Spinal cord (tissue), 10 donors: ENCODE results near the gene ZNF429. TPM values are rescaled to one million over a fixed set of nuclear protein-coding genes. Genes with fewer than 3 reads are reported as not detected.
A peak's percentile ranks its signal among the peaks of the same experiment; 100 is the strongest.

Experiments used
- DNase-seq, 6 donors: peaks; one replicate each; pipeline versions ENCODE4 v3.0.0 to v3.0.0-alpha.2; 2013 to 2015; ENCODE audit warnings: low spot score in 6 of 6, low read depth in 4 of 6
- H3K27ac ChIP-seq: one replicate; pipeline ENCODE4 v1.5.1; 2013; ENCODE audit warnings: low read depth, low read length, control low read depth
- H3K27me3 ChIP-seq: one replicate; pipeline ENCODE4 v1.6.1; 2013; ENCODE audit warnings: low read length; ENCODE audit not compliant: control insufficient read depth, insufficient read depth
- H3K36me3 ChIP-seq: one replicate; pipeline ENCODE4 v1.6.1; 2013; ENCODE audit warnings: low read length; ENCODE audit not compliant: control insufficient read depth, insufficient read depth
- H3K4me1 ChIP-seq: one replicate; pipeline ENCODE4 v1.6.1; 2013; ENCODE audit warnings: low read length; ENCODE audit not compliant: control insufficient read depth, insufficient read depth
- H3K4me3 ChIP-seq: one replicate; pipeline ENCODE4 v1.5.1; 2013; ENCODE audit warnings: low read depth, low read length, control low read depth
- H3K9me3 ChIP-seq: one replicate; pipeline ENCODE4 v1.6.1; 2013; ENCODE audit warnings: low read length; ENCODE audit not compliant: control insufficient read depth, insufficient read depth
- WGBS: methylation state at CpG from one replicate; pipeline ENCODE4 v1.1.5; 2013; ENCODE audit warnings: missing lambda C conversion rate; ENCODE audit not compliant: insufficient coverage; 5-methylcytosine and 5-hydroxymethylcytosine counted together
- polyA plus RNA-seq, 2 donors: library from polyadenylated mRNA; unstranded; fragments of 120-200 nt; gene quantifications; one replicate each; pipeline ENCODE4 v1.2.1, GENCODE V29; 2013; ENCODE audit not compliant: insufficient read length in 2 of 2
- total RNA-seq, 2 donors: library from RNA; depleted of rRNA in 1 of 2; stranded (reverse); fragments of 120-200 nt in 1 of 2; fragments of >200 nt in 1 of 2; gene quantifications; one replicate each; pipeline versions ENCODE4 v1.2.3 to v1.2.4, GENCODE V29; 2013 to 2014
- donor health status: healthy.

ZNF429 gene
- total and polyA plus RNA-seq, 4 donors = 20.7 to 31.1 (median 27.1) TPM

DNA sequence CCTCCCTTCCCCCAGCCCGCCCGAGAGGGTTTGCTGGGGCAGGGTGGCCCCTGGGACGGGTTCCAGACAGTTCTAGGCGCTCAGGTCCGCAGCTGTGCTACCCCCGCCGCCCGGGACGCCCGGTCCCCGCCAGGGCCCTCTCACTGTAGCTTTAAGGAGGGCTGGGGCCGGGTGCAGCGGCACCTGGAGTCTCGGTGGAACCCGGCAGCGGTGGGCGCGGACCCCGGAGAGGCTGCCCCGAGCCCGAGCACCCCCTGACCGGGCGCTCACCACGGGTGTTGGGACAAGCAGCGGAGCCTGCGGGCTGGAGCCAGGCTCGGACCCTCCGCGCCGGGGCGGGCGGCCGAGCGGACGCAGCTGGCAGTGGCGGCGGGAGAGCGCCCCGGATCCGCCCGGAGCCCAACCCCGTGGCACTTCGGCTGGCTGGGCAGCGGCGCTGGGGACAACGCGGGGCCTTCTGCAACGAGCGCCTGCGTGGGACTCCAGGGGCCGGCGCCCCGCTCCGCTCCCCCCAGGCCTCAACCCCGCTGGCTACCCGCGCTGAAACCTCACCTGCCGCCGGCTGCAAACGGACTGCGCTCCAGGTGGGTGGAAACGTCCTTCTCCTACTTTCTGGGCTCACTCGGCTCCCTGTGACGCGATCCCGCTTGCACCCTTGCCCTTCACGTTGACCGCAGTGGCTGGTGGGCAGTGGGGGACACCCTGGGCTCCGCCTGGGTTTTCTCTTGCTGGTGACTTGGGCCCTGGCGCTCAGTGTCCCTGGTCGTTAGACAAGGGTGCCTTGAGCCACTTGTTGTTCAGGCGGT lies 81.1 kb downstream of the ZNF429 start:
- Histone ChIP-seq H3K4me3 (peak overlapping the region; percentile 48), H3K27me3 (no peaks in the 10 kb centered on the region), H3K4me1 (peaks cover 9% of the 10 kb centered on the region), H3K36me3 (no peaks in the 10 kb centered on the region), H3K27ac (no peak overlapping the region), H3K9me3 (no peaks in the 10 kb centered on the region)
- 2% methylated on average over 72 of the region's 72 CpGs for WGBS
- DNase-seq = peak in 1 of 6 donors; percentile 38

DNA sequence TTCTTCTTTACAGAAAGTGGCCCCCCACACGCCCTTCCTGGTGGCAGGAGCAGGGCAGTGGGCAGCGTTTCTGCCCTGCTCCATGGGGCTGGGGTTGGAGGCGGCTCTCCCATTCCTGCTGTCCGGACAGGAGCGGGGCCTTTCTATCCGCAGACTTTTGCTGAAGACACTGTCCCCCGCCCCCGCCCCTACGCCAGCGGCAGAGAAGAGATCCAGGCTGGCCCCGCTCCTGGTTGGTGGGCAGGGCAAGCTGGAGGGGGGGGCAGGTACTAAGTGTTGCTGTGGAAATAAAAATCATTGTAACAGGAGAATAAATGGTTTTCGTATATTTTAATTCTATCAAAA lies 81.7 kb downstream of the ZNF429 start:
- Histone ChIP-seq H3K27ac (no peak overlapping the region), H3K36me3 (no peaks in the 10 kb centered on the region), H3K9me3 (no peaks in the 10 kb centered on the region), H3K27me3 (no peaks in the 10 kb centered on the region), H3K4me1 (peaks cover 9% of the 10 kb centered on the region), H3K4me3 (peak overlapping the region; percentile 48)
- DNase-seq = no peak
- 28% methylated on average over 9 of the region's 12 CpGs for WGBS

DNA sequence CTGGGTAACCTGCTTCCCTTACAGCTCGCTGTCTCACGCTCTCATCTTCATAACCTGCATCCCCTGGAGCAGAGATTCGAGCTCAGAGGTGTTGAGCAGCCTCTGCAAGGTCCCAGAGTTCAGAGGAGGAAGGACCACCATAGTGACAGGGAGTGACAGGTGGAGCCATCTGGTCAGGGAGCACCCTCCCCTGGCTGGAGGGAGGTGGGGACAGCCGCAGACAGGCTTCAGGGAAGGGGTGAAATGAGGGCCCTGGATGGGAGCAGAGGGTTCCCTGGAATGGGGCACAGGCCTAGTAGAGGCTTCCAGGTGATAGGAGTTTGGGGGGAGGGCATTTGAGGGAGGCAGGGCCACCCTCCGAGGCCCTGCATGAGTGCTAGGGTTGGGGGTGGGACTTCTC lies 82.1 kb downstream of the ZNF429 start:
- no peak for DNase-seq
- 54% methylated on average over 2 of the region's 5 CpGs for WGBS
- no peak overlapping the region for H3K4me3 ChIP-seq
- H3K36me3 ChIP-seq = peaks cover under 1% of the 10 kb centered on the region
- H3K9me3 ChIP-seq = no peaks in the 10 kb centered on the region
- no peak overlapping the region for H3K27ac ChIP-seq
- H3K4me1 ChIP-seq = peaks cover 9% of the 10 kb centered on the region
- no peaks in the 10 kb centered on the region for H3K27me3 ChIP-seq

DNA sequence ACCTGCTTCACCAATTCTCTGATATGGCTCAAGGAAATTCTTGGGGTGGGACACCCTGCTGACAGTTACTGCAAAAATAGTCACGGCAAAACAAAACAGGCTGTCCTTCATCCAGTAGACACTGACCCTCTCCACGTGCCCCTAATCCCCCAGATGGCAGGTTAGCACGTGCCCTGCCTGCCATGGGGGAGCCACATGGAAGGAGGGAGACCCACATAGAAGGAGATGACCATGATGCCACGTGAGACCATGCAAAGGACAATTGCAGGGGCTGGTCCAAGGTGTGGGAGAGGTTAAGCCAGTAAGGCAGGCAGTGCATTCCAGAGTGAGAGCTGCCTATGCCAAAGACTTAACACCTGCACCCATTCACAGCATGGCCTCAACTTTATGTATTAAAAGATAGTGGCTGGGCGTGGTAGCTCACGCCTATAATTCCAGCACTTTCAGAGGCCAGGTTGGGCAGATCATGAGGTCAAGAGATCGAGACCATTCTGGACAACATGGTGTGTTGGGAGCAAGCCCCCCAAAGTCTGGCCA lies 82.7 kb downstream of the ZNF429 start:
- WGBS = 86% methylated on average over 7 of the region's 7 CpGs

DNA sequence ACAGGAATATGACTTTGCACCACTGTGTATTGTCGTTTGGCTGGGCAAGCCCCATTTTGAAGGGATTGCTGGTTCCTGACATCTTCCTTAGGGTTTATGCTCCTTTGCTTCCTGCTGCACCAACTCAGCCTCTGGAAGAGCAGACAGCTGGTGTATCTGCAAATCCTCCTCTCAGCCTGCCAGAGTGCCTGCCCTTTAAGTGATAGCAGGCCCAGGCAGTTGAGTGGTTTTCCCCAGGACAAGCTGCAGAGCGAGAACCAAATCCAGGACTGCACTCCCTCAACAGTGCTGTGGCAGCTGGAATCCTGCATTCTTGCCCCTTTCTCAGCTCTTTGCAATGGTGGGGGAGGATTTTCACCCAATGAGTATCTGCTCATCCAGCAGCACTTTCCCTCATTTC lies 85.5 kb downstream of the ZNF429 start:
- 92% methylated on average over 1 of the region's 2 CpGs for whole genome bisulfite sequencing
- peaks cover 7% of the 10 kb centered on the region for H3K4me1 ChIP-seq
- DNase-seq = no peak
- H3K27ac ChIP-seq = no peak overlapping the region
- no peak overlapping the region for H3K4me3 ChIP-seq
- no peaks in the 10 kb centered on the region for H3K9me3 ChIP-seq
- peaks cover 5% of the 10 kb centered on the region for H3K36me3 ChIP-seq
- no peaks in the 10 kb centered on the region for H3K27me3 ChIP-seq

More for the DNA sequence above, 82.7 kb downstream of the ZNF429 start:
- no peak overlapping the region for H3K4me3 ChIP-seq
- H3K27ac ChIP-seq = no peak overlapping the region
- H3K27me3 ChIP-seq = no peaks in the 10 kb centered on the region
- H3K36me3 ChIP-seq = peaks cover 5% of the 10 kb centered on the region
- DNase-seq = no peak
- H3K4me1 ChIP-seq = peaks cover 9% of the 10 kb centered on the region
- H3K9me3 ChIP-seq = no peaks in the 10 kb centered on the region

DNA sequence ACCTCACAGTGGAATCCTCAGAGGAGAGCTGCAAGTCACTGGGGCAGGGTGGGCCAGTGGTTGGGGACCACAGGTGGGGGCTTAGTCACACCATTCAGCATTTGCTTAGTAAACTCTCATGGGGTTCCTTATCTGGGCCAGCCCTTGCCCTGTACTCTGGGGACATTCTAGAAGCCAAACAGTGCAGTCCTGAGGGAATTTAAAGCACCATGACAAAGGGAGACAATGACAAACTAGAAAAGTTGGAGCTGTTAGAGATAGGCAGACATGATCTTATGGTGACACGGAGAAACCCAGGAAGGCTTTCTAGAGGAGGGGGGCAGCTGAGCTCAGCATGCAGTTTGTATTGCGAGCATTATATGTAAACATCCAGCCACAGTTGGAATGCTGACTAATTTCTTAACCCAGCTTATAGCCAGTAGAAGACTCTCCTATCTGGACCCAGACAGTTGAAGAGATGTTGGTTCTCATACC lies 87.6 kb downstream of the ZNF429 start:
- no peaks in the 10 kb centered on the region for H3K4me1 ChIP-seq
- DNase-seq = no peak
- no peaks in the 10 kb centered on the region for H3K27me3 ChIP-seq
- peaks cover 5% of the 10 kb centered on the region for H3K36me3 ChIP-seq
- no peaks in the 10 kb centered on the region for H3K9me3 ChIP-seq
- no peak overlapping the region for H3K4me3 ChIP-seq
- no CpG with 5 or more reads among the region's 2 CpGs for WGBS
- H3K27ac ChIP-seq = no peak overlapping the region

DNA sequence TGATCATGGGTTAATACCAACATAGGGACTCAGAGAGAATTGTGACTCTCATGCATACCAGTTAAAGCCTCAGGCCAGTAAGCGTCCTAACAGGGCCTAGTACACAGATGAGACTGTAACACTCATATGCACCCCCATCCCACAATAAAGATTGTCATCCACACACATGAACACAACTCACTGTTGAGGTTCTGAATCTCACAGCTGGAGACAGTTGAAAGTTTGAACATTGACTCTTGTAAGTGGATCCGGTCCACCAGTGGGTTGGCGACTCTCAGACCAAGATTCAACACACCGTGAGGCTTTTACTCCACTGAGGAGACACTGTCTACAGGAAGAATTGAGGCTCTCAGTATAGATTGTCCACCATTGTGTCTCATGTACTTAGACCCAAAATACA lies 88.1 kb downstream of the ZNF429 start:
- no peaks in the 10 kb centered on the region for H3K27me3 ChIP-seq
- no peaks in the 10 kb centered on the region for H3K4me1 ChIP-seq
- H3K9me3 ChIP-seq = no peaks in the 10 kb centered on the region
- no peak overlapping the region for H3K27ac ChIP-seq
- DNase-seq = no peak
- H3K36me3 ChIP-seq = peaks cover 5% of the 10 kb centered on the region
- no peak overlapping the region for H3K4me3 ChIP-seq
- 100% methylated on average over 3 of the region's 4 CpGs for WGBS

DNA sequence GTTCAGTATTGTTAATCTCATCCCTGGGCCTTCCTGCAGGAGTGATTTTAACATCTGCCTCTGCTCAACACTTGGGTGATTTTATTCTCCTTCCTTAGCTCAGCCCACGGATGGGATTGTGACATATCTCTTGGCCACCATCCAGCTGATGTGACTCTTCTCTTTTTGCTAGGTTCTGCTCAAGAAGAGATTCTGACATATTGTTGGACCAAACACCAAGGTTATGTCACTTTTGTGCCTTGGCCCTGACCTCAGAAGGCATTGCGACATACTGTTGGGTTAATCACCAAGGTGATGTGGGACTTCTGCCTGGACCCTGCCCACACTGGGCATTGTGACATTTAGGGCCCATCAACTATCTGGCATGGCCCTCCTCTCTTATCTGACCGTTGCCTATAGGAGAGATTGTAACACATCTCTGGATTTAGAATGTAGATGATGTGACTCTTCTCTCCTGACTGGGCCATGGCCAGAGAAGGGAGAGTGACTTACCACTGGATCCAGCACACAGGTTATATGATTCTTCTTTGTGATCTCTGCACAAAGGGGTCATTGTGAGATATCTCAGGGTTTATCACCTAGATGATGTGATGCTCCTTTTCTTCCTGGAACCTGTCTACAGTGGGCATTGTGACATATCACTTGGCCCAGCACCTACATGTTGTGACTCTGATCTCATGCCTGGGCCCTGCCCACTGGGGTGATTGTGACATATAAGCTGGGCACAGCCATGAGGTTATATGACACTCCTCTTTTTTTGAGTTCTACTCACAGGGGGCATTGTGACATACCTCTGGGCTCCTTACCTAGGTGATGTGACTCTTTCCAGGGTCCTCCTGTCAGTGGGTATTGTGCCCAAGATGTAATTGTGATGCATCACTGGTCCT lies 88.8 kb downstream of the ZNF429 start:
- H3K4me3 ChIP-seq = no peak overlapping the region
- no peak for DNase-seq
- 55% methylated on average over 1 of the region's 3 CpGs for WGBS
- peaks cover 5% of the 10 kb centered on the region for H3K36me3 ChIP-seq
- H3K27me3 ChIP-seq = no peaks in the 10 kb centered on the region
- H3K27ac ChIP-seq = no peak overlapping the region
- H3K4me1 ChIP-seq = no peaks in the 10 kb centered on the region
- no peaks in the 10 kb centered on the region for H3K9me3 ChIP-seq

DNA sequence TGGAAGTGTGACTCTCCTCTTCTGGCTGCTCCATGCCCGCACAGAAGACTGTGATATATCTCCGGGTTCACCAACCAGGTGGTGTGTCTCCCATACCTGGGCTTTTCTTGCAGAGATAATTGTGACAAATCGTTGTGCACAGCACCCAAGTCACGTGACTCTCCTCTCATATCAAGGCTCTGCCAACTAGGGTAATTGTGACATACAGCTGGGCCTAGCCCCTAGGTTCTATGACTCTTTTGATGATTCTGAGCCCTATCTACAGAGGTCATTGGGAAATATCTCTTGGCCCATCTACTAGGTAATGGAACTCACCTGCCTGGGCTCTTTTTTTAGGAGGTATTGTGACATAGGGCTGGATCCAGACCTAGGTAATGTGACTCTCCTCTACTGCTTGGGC lies 89.8 kb downstream of the ZNF429 start:
- Histone ChIP-seq H3K4me1 (no peaks in the 10 kb centered on the region), H3K4me3 (no peak overlapping the region), H3K36me3 (peaks cover 5% of the 10 kb centered on the region), H3K27me3 (no peaks in the 10 kb centered on the region), H3K9me3 (no peaks in the 10 kb centered on the region), H3K27ac (no peak overlapping the region)
- DNase-seq = no peak
- WGBS = 83% methylated on average over 4 of the region's 4 CpGs
